Bronchial epithelial cell (primary cell): Measurements from ENCODE around the gene ARL4D. TPM values are rescaled to one million over a fixed set of nuclear protein-coding genes. Genes with fewer than 3 reads are reported as not detected.
"Not testable (repeated sequence)": the region's sequence is repeated elsewhere in the genome, so short reads cannot be mapped to it uniquely, and the experiment has no call there.

Experiments
- DNase-seq: peaks from one replicate; pipeline ENCODE4 v3.0.0-alpha.2; 2010; ENCODE audit warnings: low read depth
- FAIRE-seq: peaks from 2 replicates; lab custom pipeline; 2011; peaks lifted over from hg19 to GRCh38; lab: Jason Lieb, UNC
- H3K27me3 ChIP-seq: 2 replicates; pipeline ENCODE4 v1.5.1; 2011; ENCODE audit warnings: low read length; ENCODE audit not compliant: control insufficient read depth, insufficient read depth
- H3K36me3 ChIP-seq: 2 replicates; pipeline ENCODE4 v1.5.1; 2011; ENCODE audit warnings: low read length; ENCODE audit not compliant: control insufficient read depth, insufficient read depth
- H3K4me3 ChIP-seq: 2 replicates; pipeline ENCODE4 v1.5.1; 2011; ENCODE audit warnings: mild to moderate bottlenecking, low read depth, low read length, control low read depth
- total RNA-seq: library from RNA; depleted of rRNA; stranded (reverse); fragments of >200 nt; gene quantifications from 2 replicates; pipeline ENCODE4 v1.2.1, GENCODE V29; 2014
- TF ChIP-seq, protein P1 (sequence below): IDR thresholded peaks from 2 replicates; pipeline ENCODE4 v1.5.1; 2011; ENCODE audit warnings: mild to moderate bottlenecking, moderate library complexity, low read length, control low read depth, inconsistent platforms; ENCODE audit not compliant: insufficient read depth, severe bottlenecking

ARL4D gene
- total RNA-seq, 1 donor from 2014 or later = 71.1 TPM

DNA sequence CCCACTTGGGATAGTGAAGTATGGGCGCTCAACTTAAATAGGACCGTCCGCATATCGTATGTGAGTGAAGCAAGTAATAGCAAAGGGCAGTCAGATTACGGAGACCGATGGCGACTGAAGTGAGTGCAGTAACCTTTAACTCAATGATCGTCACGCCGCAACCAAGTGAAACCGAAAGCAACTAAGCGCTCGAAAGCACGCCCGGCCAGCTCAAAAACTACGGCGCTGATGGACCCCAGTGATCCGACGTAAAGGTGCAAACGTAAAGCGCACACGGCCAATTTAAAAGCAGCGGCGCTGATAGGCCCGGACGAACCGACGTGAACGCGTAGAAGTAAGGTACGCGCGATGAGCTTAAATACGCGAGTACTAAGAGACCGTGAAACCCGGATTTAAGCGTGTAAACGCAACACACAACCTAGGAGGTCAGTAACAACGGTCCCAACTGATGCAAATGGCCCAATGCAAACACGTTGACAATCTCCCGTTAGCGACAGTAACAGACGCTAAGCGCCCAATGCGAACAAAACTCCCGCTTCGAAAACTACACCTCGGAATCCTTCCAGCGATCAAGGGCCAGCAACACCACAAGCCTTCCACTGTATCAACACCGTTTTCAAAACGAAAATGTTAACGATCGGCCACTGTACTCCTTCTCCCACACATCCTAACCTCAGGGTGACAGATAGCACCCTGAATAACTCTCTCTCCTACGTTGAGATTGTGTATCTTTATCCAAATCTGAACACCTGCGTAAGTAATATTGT lies 37.9 kb upstream of the ARL4D start:
- DNase-seq (peak; percentile 99), FAIRE-seq (no peak)
- Histone ChIP-seq H3K27me3 (no peaks in the 10 kb centered on the region), H3K36me3 (no peaks in the 10 kb centered on the region), H3K4me3 (peak overlapping the region; percentile 47)
- TF ChIP-seq, protein P1, sequence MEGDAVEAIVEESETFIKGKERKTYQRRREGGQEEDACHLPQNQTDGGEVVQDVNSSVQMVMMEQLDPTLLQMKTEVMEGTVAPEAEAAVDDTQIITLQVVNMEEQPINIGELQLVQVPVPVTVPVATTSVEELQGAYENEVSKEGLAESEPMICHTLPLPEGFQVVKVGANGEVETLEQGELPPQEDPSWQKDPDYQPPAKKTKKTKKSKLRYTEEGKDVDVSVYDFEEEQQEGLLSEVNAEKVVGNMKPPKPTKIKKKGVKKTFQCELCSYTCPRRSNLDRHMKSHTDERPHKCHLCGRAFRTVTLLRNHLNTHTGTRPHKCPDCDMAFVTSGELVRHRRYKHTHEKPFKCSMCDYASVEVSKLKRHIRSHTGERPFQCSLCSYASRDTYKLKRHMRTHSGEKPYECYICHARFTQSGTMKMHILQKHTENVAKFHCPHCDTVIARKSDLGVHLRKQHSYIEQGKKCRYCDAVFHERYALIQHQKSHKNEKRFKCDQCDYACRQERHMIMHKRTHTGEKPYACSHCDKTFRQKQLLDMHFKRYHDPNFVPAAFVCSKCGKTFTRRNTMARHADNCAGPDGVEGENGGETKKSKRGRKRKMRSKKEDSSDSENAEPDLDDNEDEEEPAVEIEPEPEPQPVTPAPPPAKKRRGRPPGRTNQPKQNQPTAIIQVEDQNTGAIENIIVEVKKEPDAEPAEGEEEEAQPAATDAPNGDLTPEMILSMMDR = no peak

DNA sequence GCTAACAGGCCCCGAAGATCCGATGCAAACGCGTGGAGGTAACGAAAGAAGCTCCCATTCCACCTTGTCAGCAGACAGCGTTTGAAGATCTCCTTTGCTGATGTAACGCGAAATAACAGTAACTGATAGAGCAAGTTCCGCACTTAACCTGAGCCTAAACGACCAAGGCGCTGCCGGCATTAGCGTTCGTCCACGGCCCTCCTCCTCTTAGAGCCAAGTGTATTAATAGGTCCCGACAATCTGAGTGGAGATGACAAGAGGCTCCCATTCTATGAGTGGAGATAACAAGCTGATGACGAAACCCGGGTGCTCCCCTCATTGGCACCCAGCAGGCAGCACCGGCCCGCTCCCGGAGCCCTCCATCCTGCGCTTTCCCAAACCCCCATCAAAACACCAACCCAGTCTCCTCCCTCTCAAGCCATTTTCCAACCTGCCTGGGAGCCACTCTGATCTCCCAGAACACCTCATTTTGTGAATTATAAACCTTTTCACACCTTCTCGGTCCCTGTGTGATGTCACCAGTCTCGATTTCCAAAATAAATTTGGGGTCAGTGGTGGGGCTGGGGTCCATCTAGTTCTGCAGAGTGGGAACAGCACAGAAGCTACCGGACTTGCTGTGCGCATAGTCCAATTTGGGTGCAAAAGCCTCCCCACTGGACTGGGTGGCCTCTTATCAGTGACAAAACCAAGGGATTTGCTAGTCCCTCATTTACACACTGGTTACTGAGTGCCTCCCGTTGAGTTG lies 35.4 kb upstream of the ARL4D start:
- no peak for DNase-seq
- TF ChIP-seq, protein P1 = no peak
- Histone ChIP-seq H3K27me3 (no peaks in the 10 kb centered on the region), H3K36me3 (no peaks in the 10 kb centered on the region), H3K4me3 (no peak overlapping the region)
- no peak for FAIRE-seq

DNA sequence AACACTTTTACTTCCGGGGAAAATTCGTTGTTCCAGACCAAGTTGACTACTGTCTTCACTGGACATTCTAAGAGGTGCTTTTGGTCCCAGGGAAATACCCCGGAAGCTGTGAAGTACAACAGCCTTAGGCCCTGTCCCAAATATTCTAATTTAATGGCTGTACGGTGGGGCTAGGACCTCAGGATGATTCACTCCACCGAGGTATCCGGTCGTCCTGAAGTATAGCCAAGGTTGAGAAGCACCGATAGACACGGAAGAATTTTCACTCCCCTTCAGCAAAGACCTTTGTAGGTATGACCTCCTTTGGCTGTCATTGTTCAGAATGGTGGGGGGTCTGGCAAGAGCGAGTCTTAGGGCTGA lies 34.9 kb upstream of the ARL4D start:
- TF ChIP-seq, protein P1 = no peak
- Histone ChIP-seq H3K27me3 (no peaks in the 10 kb centered on the region), H3K4me3 (no peak overlapping the region), H3K36me3 (no peaks in the 10 kb centered on the region)
- no peak for DNase-seq
- no peak for FAIRE-seq

DNA sequence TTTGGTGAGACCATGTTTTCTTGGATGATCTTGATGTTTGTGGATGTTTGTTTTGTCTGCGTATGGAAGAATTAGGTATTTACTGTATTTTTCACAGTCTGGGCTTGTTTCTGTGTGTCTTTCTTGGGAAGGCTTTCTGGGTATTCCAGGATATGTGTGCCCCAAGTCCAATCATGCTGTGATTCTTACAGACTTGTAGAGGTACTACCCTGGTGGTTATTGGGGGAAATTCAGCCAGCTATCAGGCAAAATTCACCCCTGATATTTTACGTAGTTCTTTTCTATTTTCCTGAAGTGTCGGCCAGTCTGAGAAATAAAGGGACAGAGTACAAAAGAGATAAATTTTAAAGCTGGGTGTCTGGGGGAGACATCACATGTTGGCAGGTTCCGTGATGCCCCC lies 33.4 kb upstream of the ARL4D start:
- DNase-seq = no peak
- no peak for FAIRE-seq
- no peaks in the 10 kb centered on the region for H3K36me3 ChIP-seq
- H3K27me3 ChIP-seq = no peaks in the 10 kb centered on the region
- TF ChIP-seq, protein P1 = peak; percentile 1
- no peak overlapping the region for H3K4me3 ChIP-seq

DNA sequence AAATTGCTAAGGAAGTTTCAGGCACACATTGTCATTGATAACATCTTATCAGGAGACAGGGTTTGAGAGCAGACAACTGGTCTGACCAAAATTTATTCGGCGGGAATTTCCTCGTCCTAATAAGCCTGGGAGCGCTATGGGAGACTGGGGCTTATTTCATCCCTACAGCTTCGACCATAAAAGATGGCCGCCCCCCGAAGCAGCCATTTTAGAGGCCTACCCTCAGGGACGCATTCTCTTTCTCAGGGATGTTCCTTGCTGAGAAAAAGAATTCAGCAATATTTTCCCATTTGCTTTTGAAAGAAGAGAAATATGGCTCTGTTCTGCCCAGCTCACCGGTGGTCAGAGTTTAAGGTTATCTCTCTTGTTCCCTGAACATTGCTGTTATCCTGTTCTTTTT lies 32.9 kb upstream of the ARL4D start:
- H3K36me3 ChIP-seq, FAIRE-seq, DNase-seq, H3K4me3 ChIP-seq, H3K27me3 ChIP-seq: not testable (repeated sequence)

DNA sequence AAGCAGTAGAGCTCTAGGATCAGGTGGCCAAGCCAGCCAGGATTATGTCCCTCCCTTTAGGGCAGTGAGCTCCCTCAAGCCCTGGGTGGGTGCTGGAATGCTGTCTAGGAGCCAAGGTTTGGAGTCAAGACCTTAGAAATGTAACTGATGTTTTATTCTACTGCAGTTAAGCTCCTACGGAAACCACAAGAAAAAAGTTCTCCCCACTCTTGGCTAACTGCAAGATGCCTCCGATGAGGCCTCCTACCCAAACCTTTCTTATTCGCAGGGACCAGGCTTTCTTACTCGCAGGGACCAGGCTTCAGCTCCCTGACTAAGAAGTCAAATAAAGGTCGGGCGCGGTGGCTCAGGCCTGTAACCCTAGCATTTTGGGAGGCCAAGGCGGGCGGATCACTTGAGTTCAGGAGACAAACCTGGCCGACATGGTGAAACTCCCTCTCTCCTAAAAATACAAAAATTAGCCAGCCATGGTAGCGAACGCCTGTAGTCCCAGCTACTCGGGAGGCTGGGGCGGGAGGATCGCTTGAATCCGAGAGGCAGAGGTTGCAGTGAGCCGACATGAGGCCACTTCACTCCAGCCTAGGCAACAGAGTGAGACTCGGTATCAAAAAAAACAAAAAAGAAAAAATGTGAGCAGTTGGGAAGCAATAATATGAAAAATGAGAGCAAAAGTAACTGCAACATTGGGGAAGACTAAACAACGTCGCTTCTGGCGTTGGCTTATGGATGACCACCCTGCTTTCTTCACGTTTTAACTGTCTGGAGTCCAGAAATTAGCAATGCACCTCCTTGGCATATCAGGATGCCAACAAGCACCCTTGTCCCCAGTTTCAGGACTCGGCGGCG lies 31.7 kb upstream of the ARL4D start:
- DNase-seq = no peak
- H3K27me3 ChIP-seq = no peaks in the 10 kb centered on the region
- no peaks in the 10 kb centered on the region for H3K36me3 ChIP-seq
- TF ChIP-seq, protein P1 = no peak
- H3K4me3 ChIP-seq = peak overlapping the region; percentile 2
- FAIRE-seq = no peak
